GM18868 (cell line): ENCODE data around the gene SPATC1L.

Source experiments
- ATAC-seq: cut with Tn5 transposase; IDR thresholded peaks from one replicate; pipeline ENCODE4 v1.9.1; 2021; ENCODE audit warnings: mild to moderate bottlenecking, moderate library complexity; ENCODE audit not compliant: unreplicated experiment

Gene SPATC1L

GRCh38 chr21:46111857-46112724 is 72.2 kb downstream of the SPATC1L start:
- ATAC-seq, result no peak

DNA sequence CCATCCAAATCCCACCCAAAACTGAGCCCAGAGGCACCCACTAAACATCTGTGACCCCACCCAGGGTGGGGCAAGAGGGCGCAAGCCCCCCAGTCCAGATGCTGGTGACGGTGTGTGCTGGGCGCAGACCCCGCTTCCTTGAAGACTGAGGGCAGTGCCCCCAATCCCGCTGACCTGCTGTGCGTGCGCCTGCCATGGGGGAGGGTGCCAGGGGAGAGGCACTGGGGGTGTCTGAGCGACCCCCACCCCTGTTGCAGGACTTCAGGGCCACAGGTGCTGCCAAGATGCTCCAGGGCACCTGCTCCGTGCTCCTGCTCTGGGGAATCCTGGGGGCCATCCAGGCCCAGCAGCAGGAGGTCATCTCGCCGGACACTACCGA is 73.1 kb downstream of the SPATC1L start:
- no peak for ATAC-seq
